ENCODE data around the gene CYB5R4.

Gene CYB5R4, protein sequence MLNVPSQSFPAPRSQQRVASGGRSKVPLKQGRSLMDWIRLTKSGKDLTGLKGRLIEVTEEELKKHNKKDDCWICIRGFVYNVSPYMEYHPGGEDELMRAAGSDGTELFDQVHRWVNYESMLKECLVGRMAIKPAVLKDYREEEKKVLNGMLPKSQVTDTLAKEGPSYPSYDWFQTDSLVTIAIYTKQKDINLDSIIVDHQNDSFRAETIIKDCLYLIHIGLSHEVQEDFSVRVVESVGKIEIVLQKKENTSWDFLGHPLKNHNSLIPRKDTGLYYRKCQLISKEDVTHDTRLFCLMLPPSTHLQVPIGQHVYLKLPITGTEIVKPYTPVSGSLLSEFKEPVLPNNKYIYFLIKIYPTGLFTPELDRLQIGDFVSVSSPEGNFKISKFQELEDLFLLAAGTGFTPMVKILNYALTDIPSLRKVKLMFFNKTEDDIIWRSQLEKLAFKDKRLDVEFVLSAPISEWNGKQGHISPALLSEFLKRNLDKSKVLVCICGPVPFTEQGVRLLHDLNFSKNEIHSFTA

DNA sequence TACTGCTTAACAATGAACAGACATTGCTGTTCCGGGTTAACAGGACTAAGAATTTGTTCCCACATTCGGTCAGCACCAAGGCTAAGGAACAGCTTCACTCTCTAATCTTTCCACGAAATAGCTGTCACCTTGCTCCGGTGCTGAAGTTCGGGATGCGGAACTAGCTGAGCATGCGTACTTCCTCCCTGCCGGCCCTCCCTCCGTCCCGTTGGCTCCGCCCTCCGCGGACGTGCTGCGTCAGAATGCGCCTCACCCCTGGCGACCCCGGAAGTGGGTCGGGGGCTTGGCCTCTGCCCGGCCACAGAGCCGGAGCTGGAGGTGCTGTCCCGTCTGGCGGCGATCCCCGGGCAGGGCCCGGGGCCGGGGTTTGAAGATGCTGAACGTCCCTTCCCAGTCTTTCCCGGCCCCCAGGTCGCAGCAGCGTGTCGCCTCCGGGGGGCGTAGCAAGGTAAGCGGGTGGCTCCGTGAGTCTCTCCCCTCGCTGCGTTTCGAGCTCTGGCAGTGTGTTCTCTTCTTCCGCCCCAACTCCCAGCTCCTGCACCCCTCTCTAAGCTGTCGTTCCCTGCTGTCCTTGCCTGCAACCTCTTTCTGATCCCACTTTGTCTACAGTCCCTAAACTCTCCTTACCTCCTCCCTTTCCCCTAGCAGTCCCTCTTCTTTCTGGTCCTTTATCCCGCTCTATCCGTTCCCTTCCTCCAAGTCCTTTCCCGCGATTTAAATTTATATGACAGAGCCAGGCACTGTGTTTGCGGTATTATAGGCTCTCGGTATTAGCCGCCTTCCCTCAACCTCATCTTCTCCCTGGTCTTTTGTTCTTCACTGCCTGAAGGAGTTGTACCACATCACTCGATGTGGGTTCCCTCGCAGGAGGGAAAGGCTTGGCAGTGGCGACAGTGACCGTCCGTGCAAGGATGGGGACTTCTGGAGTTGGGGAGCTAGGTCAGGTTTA lies at the start of gene CYB5R4:
Gene CYB5R4 (plus strand): TSS at position 280 of the 949 bp plus-strand sequence. CDS start 94 bp downstream, at position 374.
- H3K4me2 ChIP-seq, result peak within 1 kb of the TSS; percentile 69
- no peaks in the 10 kb centered on the region for H3K27me3 ChIP-seq
- H3K9me3 ChIP-seq, result no peaks in the 10 kb centered on the region
- peak within 1 kb of the TSS; percentile 77 for H3K9ac ChIP-seq
- peaks cover 4% of the 10 kb centered on the region for H3K36me3 ChIP-seq
- peak within 1 kb of the TSS; percentile 55; the same call in 1 of the 2 replicates for H3K27ac ChIP-seq
- peaks cover 15% of the 10 kb centered on the region for H3K4me1 ChIP-seq
- H4K20me1 ChIP-seq, result peaks cover 21% of the 10 kb centered on the region
- no peak for TF ChIP-seq Cebpa-rat (IDR thresholded peaks at IDR 0.05)
- H3K4me3 ChIP-seq, result peak within 1 kb of the TSS; percentile 82

DNA sequence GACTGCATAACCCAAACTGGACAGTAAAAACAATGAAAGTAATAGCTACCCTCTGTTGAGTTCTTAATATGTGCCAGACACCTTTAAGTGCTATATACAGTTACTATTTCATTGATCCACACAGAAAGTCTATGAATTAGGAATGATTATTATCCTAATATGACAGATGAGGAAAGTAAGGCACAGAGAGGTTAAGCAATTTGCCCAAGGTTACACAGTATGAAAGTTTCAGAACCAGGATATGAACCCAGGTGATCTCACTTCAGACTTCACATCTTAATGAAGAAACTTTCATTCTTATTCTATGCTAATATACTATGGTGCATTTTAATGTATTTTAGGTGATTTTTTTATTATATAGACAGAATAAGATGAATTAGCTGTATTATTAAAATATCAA lies 46.9 kb upstream of the CYB5R4 start:
- Histone ChIP-seq H4K20me1 (no peaks in the 10 kb centered on the region), H3K27ac (no peak overlapping the region), H3K27me3 (no peaks in the 10 kb centered on the region), H3K4me1 (no peaks in the 10 kb centered on the region), H3K9me3 (no peaks in the 10 kb centered on the region), H3K4me2 (no peak overlapping the region), H3K4me3 (no peak overlapping the region), H3K9ac (no peak overlapping the region), H3K36me3 (no peaks in the 10 kb centered on the region)
- TF ChIP-seq Cebpa-rat (IDR thresholded peaks at IDR 0.05), result no peak

DNA sequence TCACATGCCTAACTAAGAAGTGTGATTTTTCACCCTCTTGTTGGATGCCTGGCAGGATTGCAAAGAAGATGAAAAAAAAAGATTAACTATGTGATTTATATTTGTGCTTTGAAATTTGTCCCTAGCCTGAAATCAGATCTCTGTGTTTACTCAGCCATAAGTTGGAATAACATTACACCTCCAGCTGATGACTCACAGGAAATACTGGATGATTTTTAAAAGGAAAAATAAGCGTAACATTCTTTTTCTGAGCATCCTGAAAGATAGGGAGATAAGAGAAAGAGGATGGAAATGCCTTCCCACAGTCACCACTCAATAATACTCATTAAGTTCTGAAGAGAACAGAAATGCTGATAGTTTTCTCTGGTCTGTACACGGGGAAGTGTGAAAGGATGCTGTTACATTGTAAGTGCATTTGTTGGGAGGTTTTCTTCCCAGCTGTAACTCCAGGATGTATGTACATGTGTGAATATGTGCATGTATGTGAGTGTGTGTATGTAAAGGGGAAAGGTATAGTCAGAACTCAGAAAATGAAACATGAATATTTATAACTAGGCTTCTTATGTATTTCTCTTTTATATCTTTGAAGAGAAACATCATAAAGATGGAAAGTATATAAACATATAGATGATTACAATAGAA lies 43.7 kb upstream of the CYB5R4 start:
- no peaks in the 10 kb centered on the region for H3K27me3 ChIP-seq
- no peak overlapping the region for H3K9ac ChIP-seq
- H3K27ac ChIP-seq, result no peak overlapping the region
- H3K4me2 ChIP-seq, result no peak overlapping the region
- H3K36me3 ChIP-seq, result no peaks in the 10 kb centered on the region
- H3K4me1 ChIP-seq, result no peaks in the 10 kb centered on the region
- H3K4me3 ChIP-seq, result no peak overlapping the region
- H4K20me1 ChIP-seq, result no peaks in the 10 kb centered on the region
- no peaks in the 10 kb centered on the region for H3K9me3 ChIP-seq
- TF ChIP-seq Cebpa-rat (IDR thresholded peaks at IDR 0.05), result no peak

DNA sequence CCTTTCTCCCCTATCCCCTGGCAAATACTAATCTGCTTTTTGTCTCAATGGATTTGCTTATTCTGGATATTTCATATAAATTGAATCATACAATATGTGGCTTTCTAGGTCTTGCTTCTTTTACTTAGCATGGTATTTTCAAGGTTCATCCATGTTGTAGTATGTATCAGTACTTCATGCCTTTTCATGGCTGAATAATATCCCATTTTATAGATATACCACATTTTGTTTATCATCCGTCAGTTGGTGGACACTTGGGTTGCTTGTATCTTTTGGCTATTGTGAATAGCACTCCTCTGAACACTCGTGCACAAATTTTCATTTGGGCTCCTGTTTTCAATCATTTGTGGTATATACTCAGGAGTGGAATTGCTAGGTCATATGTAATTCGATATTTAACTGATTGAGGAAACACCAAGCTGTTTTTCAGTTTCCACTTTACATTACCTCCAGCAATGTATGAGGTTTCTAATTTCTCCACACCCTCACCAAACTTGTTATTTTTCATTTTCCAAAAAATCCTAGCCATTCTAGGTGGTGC lies 36.8 kb upstream of the CYB5R4 start:
- no peaks in the 10 kb centered on the region for H3K4me1 ChIP-seq
- no peak overlapping the region for H3K9ac ChIP-seq
- no peaks in the 10 kb centered on the region for H3K36me3 ChIP-seq
- H3K4me2 ChIP-seq, result no peak overlapping the region
- no peak for TF ChIP-seq Cebpa-rat (IDR thresholded peaks at IDR 0.05)
- H4K20me1 ChIP-seq, result no peaks in the 10 kb centered on the region
- H3K27me3 ChIP-seq, result no peaks in the 10 kb centered on the region
- no peak overlapping the region for H3K4me3 ChIP-seq
- no peaks in the 10 kb centered on the region for H3K9me3 ChIP-seq
- H3K27ac ChIP-seq, result no peak overlapping the region

DNA sequence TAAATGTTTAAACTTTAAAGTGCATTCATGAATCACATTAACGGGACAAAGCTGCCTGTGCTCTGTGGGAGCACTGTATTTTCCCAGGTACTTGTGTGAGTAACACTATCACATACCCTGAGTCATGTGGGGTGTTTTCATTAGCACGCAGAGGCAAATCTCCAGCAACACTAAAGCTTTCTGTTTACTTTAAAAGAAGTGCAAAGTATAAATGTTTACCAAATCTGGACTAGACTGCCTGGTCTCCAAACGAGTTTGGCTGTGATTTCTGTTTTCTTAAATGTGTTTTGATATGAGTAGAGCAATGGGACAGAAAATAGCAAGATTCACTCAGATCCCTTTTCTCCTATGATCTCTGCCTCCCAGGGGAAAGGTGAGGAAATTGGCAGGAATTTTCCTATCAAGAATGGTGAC lies 35.1 kb upstream of the CYB5R4 start:
- Histone ChIP-seq H3K4me3 (no peak overlapping the region), H3K4me2 (no peak overlapping the region), H3K9ac (no peak overlapping the region), H3K4me1 (no peaks in the 10 kb centered on the region), H3K27me3 (no peaks in the 10 kb centered on the region), H3K27ac (no peak overlapping the region), H3K36me3 (no peaks in the 10 kb centered on the region), H3K9me3 (no peaks in the 10 kb centered on the region), H4K20me1 (no peaks in the 10 kb centered on the region)
- TF ChIP-seq Cebpa-rat (IDR thresholded peaks at IDR 0.05), result no peak

DNA sequence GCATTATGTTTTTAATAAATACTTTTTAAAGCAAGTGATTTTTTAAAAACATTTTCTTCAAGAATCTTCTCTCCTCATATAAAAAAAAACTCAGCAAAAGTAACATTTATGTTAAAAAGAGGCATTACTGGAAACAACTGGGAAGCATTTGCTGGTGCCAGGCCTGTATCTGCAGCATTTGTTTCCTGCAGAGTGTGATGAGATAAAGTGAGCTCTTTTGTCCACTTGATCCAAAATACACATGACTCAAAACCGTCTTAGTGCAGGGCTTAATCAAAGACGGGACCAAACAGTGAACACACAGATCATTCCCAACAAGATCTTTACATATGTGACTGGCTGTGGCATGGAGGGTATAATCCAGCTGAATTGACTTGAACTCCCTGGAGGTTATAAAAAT lies 34.7 kb upstream of the CYB5R4 start:
- Histone ChIP-seq H3K4me2 (no peak overlapping the region), H3K27me3 (no peaks in the 10 kb centered on the region), H3K4me3 (no peak overlapping the region), H3K27ac (no peak overlapping the region), H3K9ac (no peak overlapping the region), H3K36me3 (no peaks in the 10 kb centered on the region), H3K4me1 (no peaks in the 10 kb centered on the region), H3K9me3 (no peaks in the 10 kb centered on the region), H4K20me1 (no peaks in the 10 kb centered on the region)
- no peak for TF ChIP-seq Cebpa-rat (IDR thresholded peaks at IDR 0.05)

DNA sequence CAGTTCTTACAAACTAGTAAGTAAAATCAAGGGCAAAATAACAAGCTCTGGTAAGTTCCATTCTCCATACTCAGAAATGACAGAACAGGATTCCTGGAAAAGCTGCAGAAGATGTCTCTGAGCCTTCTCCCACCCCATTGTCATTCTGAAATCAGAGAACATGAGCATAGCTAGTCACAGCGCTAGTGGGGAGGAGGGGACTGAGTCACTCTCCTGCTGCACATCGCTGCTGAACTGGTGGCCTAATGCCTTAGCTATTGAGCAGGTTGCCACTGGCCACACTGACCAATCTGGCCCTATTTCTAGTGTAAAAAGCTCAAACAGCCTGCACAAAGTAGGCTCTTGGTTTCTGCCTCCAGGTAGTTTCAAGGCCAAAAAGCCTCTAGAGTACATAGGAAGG lies 32.4 kb upstream of the CYB5R4 start:
- no peaks in the 10 kb centered on the region for H3K9me3 ChIP-seq
- no peaks in the 10 kb centered on the region for H3K36me3 ChIP-seq
- H3K4me2 ChIP-seq, result no peak overlapping the region

DNA sequence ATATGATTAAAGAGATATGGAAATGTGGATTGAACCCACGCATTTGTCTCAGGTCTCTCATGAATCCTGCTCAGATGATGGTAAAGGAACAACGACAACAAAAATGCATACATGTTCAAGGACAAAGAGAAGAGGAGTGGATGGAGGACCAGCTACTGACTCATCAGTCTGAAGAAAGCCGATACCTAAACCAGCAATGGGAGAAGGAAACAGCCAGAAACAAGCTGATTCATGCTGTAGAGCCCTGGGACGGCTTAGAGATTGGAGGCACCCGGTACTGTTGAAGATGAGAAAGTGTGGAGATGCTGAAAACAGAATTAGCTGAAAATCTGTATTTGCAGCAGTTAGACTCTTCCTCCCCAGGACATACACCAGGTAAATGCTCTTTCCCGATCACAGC lies 20.8 kb upstream of the CYB5R4 start:
- no peak overlapping the region for H3K4me2 ChIP-seq
- no peak overlapping the region for H3K9ac ChIP-seq
- H3K27ac ChIP-seq, result no peak overlapping the region
- H3K9me3 ChIP-seq, result no peaks in the 10 kb centered on the region
- no peak for TF ChIP-seq Cebpa-rat (IDR thresholded peaks at IDR 0.05)
- H3K4me3 ChIP-seq, result no peak overlapping the region
- no peaks in the 10 kb centered on the region for H3K36me3 ChIP-seq
- no peaks in the 10 kb centered on the region for H3K27me3 ChIP-seq
- H4K20me1 ChIP-seq, result no peaks in the 10 kb centered on the region
- H3K4me1 ChIP-seq, result no peaks in the 10 kb centered on the region

More for the DNA sequence above, 32.4 kb upstream of the CYB5R4 start:
- no peaks in the 10 kb centered on the region for H3K4me1 ChIP-seq
- H3K9ac ChIP-seq, result no peak overlapping the region
- H3K27me3 ChIP-seq, result no peaks in the 10 kb centered on the region
- H3K27ac ChIP-seq, result no peak overlapping the region
- H4K20me1 ChIP-seq, result no peaks in the 10 kb centered on the region
- no peak for TF ChIP-seq Cebpa-rat (IDR thresholded peaks at IDR 0.05)
- no peak overlapping the region for H3K4me3 ChIP-seq

DNA sequence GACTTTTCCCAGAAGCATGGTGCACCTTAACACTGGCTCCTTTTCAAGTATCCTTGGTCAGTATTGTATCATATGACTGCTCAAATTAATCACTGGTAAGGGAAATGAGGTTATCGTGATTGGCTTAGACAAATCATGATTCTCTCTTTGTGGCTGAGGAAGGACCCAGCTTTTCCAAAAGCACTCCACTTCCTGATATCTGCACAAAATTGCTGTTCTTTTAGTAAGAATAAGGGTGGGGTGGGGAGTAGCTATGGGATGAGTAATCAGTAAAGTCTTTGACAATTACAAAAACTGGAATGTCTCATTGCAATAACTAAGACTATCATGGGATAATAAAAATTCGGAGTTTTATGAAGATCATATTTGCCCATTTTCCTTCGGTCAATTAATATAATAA lies 15.3 kb upstream of the CYB5R4 start:
- no peaks in the 10 kb centered on the region for H3K9me3 ChIP-seq
- H3K9ac ChIP-seq, result no peak overlapping the region
- H3K36me3 ChIP-seq, result no peaks in the 10 kb centered on the region
- H3K4me2 ChIP-seq, result no peak overlapping the region
- no peaks in the 10 kb centered on the region for H3K27me3 ChIP-seq
- H3K4me3 ChIP-seq, result no peak overlapping the region
- no peaks in the 10 kb centered on the region for H4K20me1 ChIP-seq
- no peaks in the 10 kb centered on the region for H3K4me1 ChIP-seq
- H3K27ac ChIP-seq, result no peak overlapping the region
- TF ChIP-seq Cebpa-rat (IDR thresholded peaks at IDR 0.05), result no peak
